Memory B cell (primary cell): Measurements from ENCODE around the gene LSM14A.
A peak's percentile ranks its signal among the peaks of the same experiment; 100 is the strongest.
"Not testable (repeated sequence)": the region's sequence is repeated elsewhere in the genome, so short reads cannot be mapped to it uniquely, and the experiment has no call there.

Experiments
- ATAC-seq: fragments of 150-1000 bp; cut with Tn5 transposase; 2 replicates; pipeline ENCODE4 v1.10.0; 2021; ENCODE audit warnings: low read depth, mild to moderate bottlenecking, moderate library complexity
- DNase-seq, 2 donors: peaks; one replicate each; pipeline ENCODE4 v3.0.0; 2022; ENCODE audit warnings: low spot score in 2 of 2
- H3K27ac Mint-ChIP-seq: one replicate; pipeline ENCODE4 v1.8.0; 2022; ENCODE audit warnings: mild to moderate bottlenecking, moderate library complexity, mixed read lengths
- H3K27me3 Mint-ChIP-seq: one replicate; pipeline ENCODE4 v1.8.0; 2022; ENCODE audit warnings: mixed read lengths
- H3K36me3 Mint-ChIP-seq: one replicate; pipeline ENCODE4 v1.8.0; 2022; ENCODE audit warnings: mild to moderate bottlenecking, mixed read lengths
- H3K4me1 Mint-ChIP-seq: one replicate; pipeline ENCODE4 v1.8.0; 2022; ENCODE audit warnings: mixed read lengths
- H3K4me3 Mint-ChIP-seq: one replicate; pipeline ENCODE4 v1.8.0; 2022; ENCODE audit warnings: mild to moderate bottlenecking, moderate library complexity, mixed read lengths
- H3K9me3 Mint-ChIP-seq: one replicate; pipeline ENCODE4 v1.8.0; 2022; ENCODE audit warnings: mixed read lengths

Gene LSM14A

GRCh38 chr19:34171877-34172660, at the start of gene LSM14A:
LSM14A (plus strand) TSS chr19:34172504; CDS start chr19:34172643, 139 bp downstream.
- Mint-ChIP-seq H3K27ac (peak within 1 kb of the TSS; percentile 98), H3K4me3 (peak within 1 kb of the TSS; percentile 97), H3K9me3 (no peaks in the 10 kb centered on the region), H3K36me3 (no peaks in the 10 kb centered on the region), H3K27me3 (no peaks in the 10 kb centered on the region), H3K4me1 (peaks cover 24% of the 10 kb centered on the region)
- ATAC-seq, result peak; percentile 81
- peak; percentile 94 for DNase-seq

- Mint-ChIP-seq H3K27ac (no peak overlapping the region), H3K36me3 (no peaks in the 10 kb centered on the region), H3K4me3 (no peak overlapping the region), H3K27me3 (no peaks in the 10 kb centered on the region), H3K9me3 (no peaks in the 10 kb centered on the region), H3K4me1 (no peaks in the 10 kb centered on the region)
- ATAC-seq (no peak), DNase-seq (no peak)
Observed at GRCh38 chr19:34124828-34125227, 47.5 kb upstream of the LSM14A start.

GRCh38 chr19:34126966-34127365, 45.3 kb upstream of the LSM14A start:
- Mint-ChIP-seq H3K36me3 (no peaks in the 10 kb centered on the region), H3K27me3 (no peaks in the 10 kb centered on the region), H3K27ac (no peak overlapping the region), H3K4me1 (no peaks in the 10 kb centered on the region), H3K4me3 (no peak overlapping the region), H3K9me3 (no peaks in the 10 kb centered on the region)
- DNase-seq (no peak), ATAC-seq (no peak)

- ATAC-seq, result no peak
- H3K27ac Mint-ChIP-seq, result no peak overlapping the region
Observed at GRCh38 chr19:34127684-34128189, 44.6 kb upstream of the LSM14A start.

GRCh38 chr19:34128558-34129250, 43.6 kb upstream of the LSM14A start:
- ATAC-seq, result no peak
- DNase-seq, result no peak
- no peak overlapping the region for H3K27ac Mint-ChIP-seq
- H3K27me3 Mint-ChIP-seq, result no peaks in the 10 kb centered on the region
- no peaks in the 10 kb centered on the region for H3K4me1 Mint-ChIP-seq
- H3K9me3 Mint-ChIP-seq, result no peaks in the 10 kb centered on the region
- H3K36me3 Mint-ChIP-seq, result no peaks in the 10 kb centered on the region
- no peak overlapping the region for H3K4me3 Mint-ChIP-seq

More at GRCh38 chr19:34127684-34128189, 44.6 kb upstream of the LSM14A start:
- H3K4me1 Mint-ChIP-seq, result no peaks in the 10 kb centered on the region
- no peaks in the 10 kb centered on the region for H3K36me3 Mint-ChIP-seq
- H3K27me3 Mint-ChIP-seq, result no peaks in the 10 kb centered on the region
- H3K4me3 Mint-ChIP-seq, result no peak overlapping the region
- H3K9me3 Mint-ChIP-seq, result no peaks in the 10 kb centered on the region
- DNase-seq, result no peak

- Mint-ChIP-seq H3K9me3 (no peaks in the 10 kb centered on the region), H3K27ac (no peak overlapping the region), H3K4me3 (no peak overlapping the region), H3K36me3 (no peaks in the 10 kb centered on the region), H3K27me3 (no peaks in the 10 kb centered on the region), H3K4me1 (peaks cover 4% of the 10 kb centered on the region)
- DNase-seq, result no peak
- no peak for ATAC-seq
Observed at GRCh38 chr19:34131100-34131499, 41.2 kb upstream of the LSM14A start.

GRCh38 chr19:34132145-34132544, 40.2 kb upstream of the LSM14A start:
- ATAC-seq, H3K4me3 Mint-ChIP-seq, H3K9me3 Mint-ChIP-seq, DNase-seq, H3K27me3 Mint-ChIP-seq, H3K27ac Mint-ChIP-seq, H3K36me3 Mint-ChIP-seq, H3K4me1 Mint-ChIP-seq: not testable (repeated sequence)

- H3K9me3 Mint-ChIP-seq, ATAC-seq, H3K4me3 Mint-ChIP-seq, H3K27me3 Mint-ChIP-seq, H3K27ac Mint-ChIP-seq, H3K36me3 Mint-ChIP-seq, H3K4me1 Mint-ChIP-seq, DNase-seq: not testable (repeated sequence)
Observed at GRCh38 chr19:34132706-34133105, 39.6 kb upstream of the LSM14A start.

- H3K4me3 Mint-ChIP-seq, result peak overlapping the region; percentile 96
- DNase-seq (peak; percentile 80 to 87), ATAC-seq (peak; percentile 96)
- H3K27me3 Mint-ChIP-seq, result no peaks in the 10 kb centered on the region
- H3K9me3 Mint-ChIP-seq, result no peaks in the 10 kb centered on the region
- H3K36me3 Mint-ChIP-seq, result no peaks in the 10 kb centered on the region
- H3K27ac Mint-ChIP-seq, result peak overlapping the region; percentile 93
- H3K4me1 Mint-ChIP-seq, result peaks cover 4% of the 10 kb centered on the region
Observed at GRCh38 chr19:34134190-34135053, 37.9 kb upstream of the LSM14A start.

- H3K36me3 Mint-ChIP-seq, result no peaks in the 10 kb centered on the region
- no peaks in the 10 kb centered on the region for H3K27me3 Mint-ChIP-seq
- H3K27ac Mint-ChIP-seq, result peak overlapping the region; percentile 93
- peaks cover 4% of the 10 kb centered on the region for H3K4me1 Mint-ChIP-seq
- peak overlapping the region; percentile 96 for H3K4me3 Mint-ChIP-seq
- no peaks in the 10 kb centered on the region for H3K9me3 Mint-ChIP-seq
- ATAC-seq (no peak), DNase-seq (no peak)
Observed at GRCh38 chr19:34135054-34135800, 37.1 kb upstream of the LSM14A start.

- DNase-seq (no peak), ATAC-seq (no peak)
- no peaks in the 10 kb centered on the region for H3K36me3 Mint-ChIP-seq
- H3K4me1 Mint-ChIP-seq, result peaks cover 4% of the 10 kb centered on the region
- H3K27ac Mint-ChIP-seq, result no peak overlapping the region
- no peaks in the 10 kb centered on the region for H3K9me3 Mint-ChIP-seq
- no peaks in the 10 kb centered on the region for H3K27me3 Mint-ChIP-seq
- H3K4me3 Mint-ChIP-seq, result peak overlapping the region; percentile 96
Observed at GRCh38 chr19:34135821-34136611, 36.3 kb upstream of the LSM14A start.

GRCh38 chr19:34141025-34141424, 31.3 kb upstream of the LSM14A start:
- no peak overlapping the region for H3K27ac Mint-ChIP-seq

GRCh38 chr19:34142440-34142839, 29.9 kb upstream of the LSM14A start:
- Mint-ChIP-seq H3K9me3 (no peaks in the 10 kb centered on the region), H3K4me1 (peaks cover 2% of the 10 kb centered on the region), H3K4me3 (no peak overlapping the region), H3K27me3 (no peaks in the 10 kb centered on the region), H3K36me3 (no peaks in the 10 kb centered on the region), H3K27ac (no peak overlapping the region)
- DNase-seq (no peak), ATAC-seq (no peak)

More at GRCh38 chr19:34141025-34141424, 31.3 kb upstream of the LSM14A start:
- H3K4me1 Mint-ChIP-seq, result peaks cover 2% of the 10 kb centered on the region
- H3K27me3 Mint-ChIP-seq, result no peaks in the 10 kb centered on the region
- no peaks in the 10 kb centered on the region for H3K9me3 Mint-ChIP-seq
- ATAC-seq, result no peak
- H3K4me3 Mint-ChIP-seq, result no peak overlapping the region
- no peak for DNase-seq
- no peaks in the 10 kb centered on the region for H3K36me3 Mint-ChIP-seq
